A673 (cell line): ENCODE results near the gene RCAN3. TPM values are rescaled to one million over a fixed set of nuclear protein-coding genes. Genes with fewer than 3 reads are reported as not detected.
A peak's percentile ranks its signal among the peaks of the same experiment; 100 is the strongest.

Source experiments
- BruUV-seq: library from RNA; stranded (reverse); fragments of 400-500 nt; replicated peaks from 2 replicates; lab custom pipeline; 2021; lab: Mats Ljungman, UMichigan
- CTCF ChIA-PET: fragments of 300-600 bp; sonication (Branson Sonifier 250); formaldehyde crosslinking; loops from one replicate; lab custom pipeline; 2022; ENCODE audit warnings: antibody characterized with exemption; lab: Charles Lee
- POLR2A ChIA-PET: fragments of 300-600 bp; sonication (Branson Sonifier 250); formaldehyde crosslinking; loops from one replicate; lab custom pipeline; 2022; ENCODE audit warnings: antibody characterized with exemption; ENCODE audit not compliant: low non-redundant PET; lab: Charles Lee
- DNase-seq: peaks from one replicate; pipeline ENCODE4 v3.0.0-alpha.2; 2015; ENCODE audit warnings: low spot score
- H3K27ac ChIP-seq: fragments of 200-600 bp; sonication (generic); 2 replicates; pipeline ENCODE4 v1.5.1; 2016; ENCODE audit warnings: mixed run types, low read depth, mild to moderate bottlenecking, mixed read lengths, antibody characterized with exemption, low read length; ENCODE audit not compliant: poor library complexity, severe bottlenecking
- H3K27me3 ChIP-seq: fragments of 200-600 bp; sonication (generic); replicated peaks from 2 replicates; pipeline ENCODE4 v1.6.1; 2017; ENCODE audit warnings: mixed run types, low read depth, mild to moderate bottlenecking, mixed read lengths, antibody characterized with exemption, low read length; ENCODE audit not compliant: insufficient read depth, poor library complexity
- H3K36me3 ChIP-seq: fragments of 200-600 bp; sonication (generic); 2 replicates; pipeline ENCODE4 v1.6.1; 2016; ENCODE audit warnings: mixed run types, mild to moderate bottlenecking, mixed read lengths, antibody characterized with exemption, low read length; ENCODE audit not compliant: insufficient read depth, poor library complexity, severe bottlenecking
- H3K4me1 ChIP-seq: fragments of 200-600 bp; sonication (generic); 2 replicates; pipeline ENCODE4 v1.6.1; 2017; ENCODE audit warnings: mixed run types, mild to moderate bottlenecking, mixed read lengths, antibody characterized with exemption, low read length; ENCODE audit not compliant: insufficient read depth, poor library complexity, severe bottlenecking
- H3K4me3 ChIP-seq: fragments of 200-600 bp; sonication (generic); 2 replicates; pipeline ENCODE4 v1.5.1; 2016; ENCODE audit warnings: low read depth, mixed run types, mild to moderate bottlenecking, mixed read lengths, low read length; ENCODE audit not compliant: poor library complexity, severe bottlenecking
- H3K9me3 ChIP-seq: fragments of 200-600 bp; sonication (generic); 2 replicates; pipeline ENCODE4 v1.6.1; 2016; ENCODE audit warnings: mixed run types, low read depth, mild to moderate bottlenecking, mixed read lengths, antibody characterized with exemption, low read length; ENCODE audit not compliant: poor library complexity, severe bottlenecking
- EZH2 ChIP-seq: fragments of 200-600 bp; sonication (generic); IDR thresholded peaks from 2 replicates; pipeline ENCODE4 v1.6.1; 2017; ENCODE audit warnings: borderline replicate concordance, low read depth, mild to moderate bottlenecking, mixed read lengths, antibody characterized with exemption, low read length; ENCODE audit not compliant: poor library complexity, severe bottlenecking
- intact Hi-C: fragments of 100-400 bp; cut with micrococcal nuclease; formaldehyde crosslinking; loops from one replicate; pipeline ENCODE4 v1.10.0; 2022; ENCODE audit not compliant: unreplicated experiment
- total RNA-seq: library from RNA; stranded (reverse); gene quantifications from 2 replicates; pipeline ENCODE4 v1.2.3, GENCODE V29; 2021
- TF ChIP-seq, protein P1 (sequence below): fragments of 300-800, 200-600 bp; sonication (generic); conservative IDR thresholded peaks from 2 replicates; pipeline ENCODE4 v1.5.1; 2017; ENCODE audit warnings: low read depth, mild to moderate bottlenecking, antibody characterized with exemption, low read length, moderate library complexity, mixed read lengths

Gene RCAN3
- total RNA-seq, 1 experiment from 2014 or later: 7.4 TPM

DNA sequence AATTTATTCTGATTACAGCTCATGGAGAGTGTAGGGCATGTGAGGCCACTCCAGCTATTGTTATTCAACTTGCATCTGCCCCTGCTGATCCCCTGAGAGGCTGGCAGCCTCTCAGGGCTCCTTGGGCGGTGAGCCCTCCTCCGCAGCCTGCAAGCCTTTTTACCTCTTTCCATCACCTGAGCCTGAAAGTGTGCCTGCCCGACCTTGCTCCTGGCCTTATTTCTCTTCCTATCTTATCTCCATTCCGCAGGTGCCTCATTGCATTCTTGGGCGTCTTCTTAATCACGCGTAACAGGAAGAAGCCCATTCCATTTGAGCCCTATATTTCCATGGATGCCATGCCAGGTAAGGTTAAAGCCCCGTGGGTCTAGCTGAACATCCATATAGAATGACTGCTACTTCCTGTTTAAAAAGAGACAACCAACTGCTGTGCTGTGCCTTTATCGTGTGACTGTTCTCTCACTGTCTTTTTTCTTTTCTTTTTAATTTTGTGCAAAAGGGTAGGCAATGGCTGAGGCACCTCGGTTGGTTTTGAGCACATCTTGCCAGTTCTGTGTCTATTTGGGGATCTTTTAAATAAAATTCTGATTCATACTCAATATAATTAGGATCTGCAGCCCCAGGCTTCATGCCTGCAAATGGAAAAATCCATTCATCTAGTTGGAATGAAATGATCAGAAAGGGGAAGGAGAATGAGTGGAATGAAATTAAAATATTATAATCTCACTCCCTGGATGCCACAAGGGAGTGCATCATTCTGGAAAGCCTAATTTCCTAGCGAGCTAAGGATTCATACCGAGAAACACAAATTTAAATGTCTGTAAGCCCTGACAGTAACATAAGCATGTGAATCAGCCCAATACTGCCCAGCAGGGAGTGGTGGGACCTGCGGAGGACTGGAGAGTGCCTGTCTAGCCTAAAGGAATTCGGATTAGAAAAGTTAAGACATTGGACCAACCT is 38.6 kb upstream of the RCAN3 start:
- no peaks in the 10 kb centered on the region for H3K9me3 ChIP-seq
- no peaks in the 10 kb centered on the region for H3K27me3 ChIP-seq
- intact Hi-C loops: no loop called here
- no peaks in the 10 kb centered on the region for H3K36me3 ChIP-seq
- DNase-seq: peak; percentile 21
- ChIA-PET POLR2A (no interaction called here), CTCF (no interaction called here)
- BruUV-seq: no TSS peak
- H3K27ac ChIP-seq: no peak overlapping the region
- peaks cover 8% of the 10 kb centered on the region for H3K4me1 ChIP-seq
- TF ChIP-seq, protein P1, sequence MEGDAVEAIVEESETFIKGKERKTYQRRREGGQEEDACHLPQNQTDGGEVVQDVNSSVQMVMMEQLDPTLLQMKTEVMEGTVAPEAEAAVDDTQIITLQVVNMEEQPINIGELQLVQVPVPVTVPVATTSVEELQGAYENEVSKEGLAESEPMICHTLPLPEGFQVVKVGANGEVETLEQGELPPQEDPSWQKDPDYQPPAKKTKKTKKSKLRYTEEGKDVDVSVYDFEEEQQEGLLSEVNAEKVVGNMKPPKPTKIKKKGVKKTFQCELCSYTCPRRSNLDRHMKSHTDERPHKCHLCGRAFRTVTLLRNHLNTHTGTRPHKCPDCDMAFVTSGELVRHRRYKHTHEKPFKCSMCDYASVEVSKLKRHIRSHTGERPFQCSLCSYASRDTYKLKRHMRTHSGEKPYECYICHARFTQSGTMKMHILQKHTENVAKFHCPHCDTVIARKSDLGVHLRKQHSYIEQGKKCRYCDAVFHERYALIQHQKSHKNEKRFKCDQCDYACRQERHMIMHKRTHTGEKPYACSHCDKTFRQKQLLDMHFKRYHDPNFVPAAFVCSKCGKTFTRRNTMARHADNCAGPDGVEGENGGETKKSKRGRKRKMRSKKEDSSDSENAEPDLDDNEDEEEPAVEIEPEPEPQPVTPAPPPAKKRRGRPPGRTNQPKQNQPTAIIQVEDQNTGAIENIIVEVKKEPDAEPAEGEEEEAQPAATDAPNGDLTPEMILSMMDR: no peak
- no peak for TF ChIP-seq EZH2
- no peak overlapping the region for H3K4me3 ChIP-seq

DNA sequence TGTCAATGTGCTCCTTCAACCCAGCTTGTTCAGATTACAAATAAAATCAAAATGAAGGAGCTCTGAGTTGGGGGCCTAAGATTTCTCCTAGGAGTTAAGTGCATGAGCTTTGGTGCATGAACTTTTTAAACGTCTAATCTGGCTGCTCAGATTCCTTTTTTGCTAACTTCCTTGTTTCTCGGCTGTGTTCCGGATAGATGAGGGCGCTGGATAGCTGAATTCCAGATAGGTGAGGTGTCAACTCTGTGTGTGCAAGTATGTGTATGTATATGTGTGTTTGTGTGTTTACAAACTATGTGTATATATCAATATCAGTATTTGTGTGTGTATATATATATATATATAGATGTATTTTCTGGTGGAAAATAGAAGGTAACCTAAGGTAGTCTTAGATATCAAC is 37.5 kb upstream of the RCAN3 start:
- CTCF ChIA-PET: no interaction called here

DNA sequence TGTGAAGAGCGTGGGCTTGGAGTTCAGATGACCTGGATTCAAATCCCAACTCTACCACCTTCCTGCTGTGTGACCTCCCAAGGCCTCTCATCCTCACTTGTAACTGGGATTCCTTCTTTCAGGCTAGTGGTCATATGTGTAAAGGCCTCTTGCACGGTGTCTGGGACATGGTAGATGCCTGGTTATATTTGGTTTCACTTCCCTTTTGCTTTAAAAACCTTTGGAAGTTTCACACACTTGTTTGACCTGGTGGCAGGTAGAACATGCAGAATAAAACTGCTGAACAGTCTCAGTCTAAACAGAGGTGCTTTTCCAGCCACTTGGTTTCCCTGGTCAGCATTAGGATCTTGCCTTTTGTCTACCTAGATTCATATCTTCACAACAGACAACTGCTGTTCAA is 37.0 kb upstream of the RCAN3 start:
- no peaks in the 10 kb centered on the region for H3K27me3 ChIP-seq
- H3K4me1 ChIP-seq: peaks cover 8% of the 10 kb centered on the region
- H3K36me3 ChIP-seq: no peaks in the 10 kb centered on the region
- no TSS peak for BruUV-seq
- intact Hi-C loops: no loop called here
- no peaks in the 10 kb centered on the region for H3K9me3 ChIP-seq
- no peak overlapping the region for H3K27ac ChIP-seq
- no peak overlapping the region for H3K4me3 ChIP-seq
- CTCF ChIA-PET: no interaction called here
- POLR2A ChIA-PET: no interaction called here
- TF ChIP-seq EZH2: no peak
- TF ChIP-seq, protein P1: no peak
- DNase-seq: no peak

More for the DNA sequence above, 37.5 kb upstream of the RCAN3 start:
- no peak for DNase-seq
- no peaks in the 10 kb centered on the region for H3K36me3 ChIP-seq
- POLR2A ChIA-PET: no interaction called here
- H3K9me3 ChIP-seq: no peaks in the 10 kb centered on the region
- intact Hi-C loops: no loop called here
- no peak overlapping the region for H3K4me3 ChIP-seq
- peaks cover 8% of the 10 kb centered on the region for H3K4me1 ChIP-seq
- H3K27ac ChIP-seq: no peak overlapping the region
- TF ChIP-seq EZH2: no peak
- TF ChIP-seq, protein P1: no peak
- H3K27me3 ChIP-seq: no peaks in the 10 kb centered on the region
- no TSS peak for BruUV-seq
